Immature natural killer cell (primary cell): Measurements from ENCODE around the gene CRELD1. TPM values are rescaled to one million over a fixed set of nuclear protein-coding genes. Genes with fewer than 3 reads are reported as not detected.
"Not testable (repeated sequence)": the region's sequence is repeated elsewhere in the genome, so short reads cannot be mapped to it uniquely, and the experiment has no call there.

Experiments used
- DNase-seq, 3 donors: peaks; one replicate each; pipeline ENCODE4 v3.0.0; 2022; ENCODE audit warnings: mixed read lengths in 1 of 3
- H3K27ac Mint-ChIP-seq, 6 donors: one replicate each; pipeline ENCODE4 v1.8.0; 2020; ENCODE audit warnings: mixed read lengths in 6 of 6, mild to moderate bottlenecking in 5 of 6, inconsistent platforms in 4 of 6, moderate library complexity in 3 of 6
- H3K27me3 Mint-ChIP-seq, 3 donors: one replicate each; pipeline ENCODE4 v1.8.0; 2020 to 2021; ENCODE audit warnings: low read depth in 3 of 3, mild to moderate bottlenecking in 3 of 3, mixed read lengths in 3 of 3, moderate library complexity in 3 of 3, inconsistent platforms in 1 of 3
- H3K36me3 Mint-ChIP-seq, 3 donors: one replicate each; pipeline ENCODE4 v1.8.0; 2020; ENCODE audit warnings: mixed read lengths in 3 of 3, inconsistent platforms in 2 of 3, mild to moderate bottlenecking in 2 of 3
- H3K4me1 Mint-ChIP-seq, 2 donors: one replicate each; pipeline ENCODE4 v1.8.0; 2020; ENCODE audit warnings: inconsistent platforms in 2 of 2, mild to moderate bottlenecking in 2 of 2, mixed read lengths in 2 of 2, moderate library complexity in 1 of 2
- H3K4me3 Mint-ChIP-seq, 5 donors: one replicate each; pipeline ENCODE4 v1.8.0; 2020; ENCODE audit warnings: mild to moderate bottlenecking in 5 of 5, mixed read lengths in 5 of 5, inconsistent platforms in 3 of 5, moderate library complexity in 3 of 5
- H3K9me3 Mint-ChIP-seq, 6 donors: one replicate each; pipeline ENCODE4 v1.8.0; 2020; ENCODE audit warnings: mild to moderate bottlenecking in 6 of 6, mixed read lengths in 6 of 6, inconsistent platforms in 4 of 6, moderate library complexity in 3 of 6
- polyA plus RNA-seq, 3 donors: library from polyadenylated mRNA; unstranded; fragments of 300-500 nt; fragmentation: Illumina TruSeq; gene quantifications; one replicate each; pipeline ENCODE4 v1.2.3, GENCODE V29; 2021

Gene CRELD1
- polyA plus RNA-seq, 3 donors from 2014 or later = 38.9 to 67.8 (median 51.3) TPM

DNA sequence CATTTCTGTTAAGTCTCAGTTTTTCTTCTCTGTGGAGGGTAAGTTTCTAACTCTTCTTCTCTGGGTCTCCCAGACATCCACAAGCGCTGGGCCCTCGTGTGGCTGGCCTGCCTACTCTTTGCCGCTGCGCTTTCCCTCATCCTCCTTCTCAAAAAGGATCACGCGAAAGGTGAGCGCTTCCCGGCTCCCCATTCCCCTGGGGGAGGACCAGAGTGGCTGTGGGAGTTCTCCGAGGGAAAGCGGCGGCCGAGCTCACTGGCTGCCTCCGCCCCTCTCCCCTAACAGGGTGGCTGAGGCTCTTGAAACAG lies 1.1 kb upstream of the CRELD1 start:
- peaks cover 5 to 20% (median 11%) of the 10 kb centered on the region in 3 donors for H3K27me3 Mint-ChIP-seq
- peaks cover 43 to 59% of the 10 kb centered on the region in 2 donors for H3K4me1 Mint-ChIP-seq
- H3K27ac Mint-ChIP-seq = peak overlapping the region; percentile 98 to 100 (median 99)
- H3K9me3 Mint-ChIP-seq = no peaks in the 10 kb centered on the region
- peak overlapping the region; percentile 94 to 98 (median 96) for H3K4me3 Mint-ChIP-seq
- peaks cover 4 to 8% (median 4%) of the 10 kb centered on the region in 3 donors for H3K36me3 Mint-ChIP-seq
- DNase-seq = no peak

DNA sequence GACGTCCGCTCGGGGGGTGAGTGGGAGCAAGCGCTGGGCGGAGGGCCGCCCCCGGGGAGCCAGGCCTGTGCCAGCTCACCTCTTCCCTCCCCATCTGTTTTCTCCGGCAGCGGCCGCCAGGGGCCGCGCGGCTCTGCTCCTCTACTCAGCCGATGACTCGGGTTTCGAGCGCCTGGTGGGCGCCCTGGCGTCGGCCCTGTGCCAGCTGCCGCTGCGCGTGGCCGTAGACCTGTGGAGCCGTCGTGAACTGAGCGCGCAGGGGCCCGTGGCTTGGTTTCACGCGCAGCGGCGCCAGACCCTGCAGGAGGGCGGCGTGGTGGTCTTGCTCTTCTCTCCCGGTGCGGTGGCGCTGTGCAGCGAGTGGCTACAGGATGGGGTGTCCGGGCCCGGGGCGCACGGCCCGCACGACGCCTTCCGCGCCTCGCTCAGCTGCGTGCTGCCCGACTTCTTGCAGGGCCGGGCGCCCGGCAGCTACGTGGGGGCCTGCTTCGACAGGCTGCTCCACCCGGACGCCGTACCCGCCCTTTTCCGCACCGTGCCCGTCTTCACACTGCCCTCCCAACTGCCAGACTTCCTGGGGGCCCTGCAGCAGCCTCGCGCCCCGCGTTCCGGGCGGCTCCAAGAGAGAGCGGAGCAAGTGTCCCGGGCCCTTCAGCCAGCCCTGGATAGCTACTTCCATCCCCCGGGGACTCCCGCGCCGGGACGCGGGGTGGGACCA lies 632 bp upstream of the CRELD1 start:
- Mint-ChIP-seq H3K27ac (peak overlapping the region; percentile 98 to 100 (median 99)), H3K27me3 (peaks cover 5 to 20% (median 11%) of the 10 kb centered on the region in 3 donors), H3K4me3 (peak overlapping the region; percentile 94 to 98 (median 96)), H3K4me1 (peaks cover 43 to 59% of the 10 kb centered on the region in 2 donors), H3K9me3 (no peaks in the 10 kb centered on the region), H3K36me3 (peaks cover 4 to 8% (median 4%) of the 10 kb centered on the region in 3 donors)
- peak; percentile 83 to 88 (median 86) for DNase-seq

DNA sequence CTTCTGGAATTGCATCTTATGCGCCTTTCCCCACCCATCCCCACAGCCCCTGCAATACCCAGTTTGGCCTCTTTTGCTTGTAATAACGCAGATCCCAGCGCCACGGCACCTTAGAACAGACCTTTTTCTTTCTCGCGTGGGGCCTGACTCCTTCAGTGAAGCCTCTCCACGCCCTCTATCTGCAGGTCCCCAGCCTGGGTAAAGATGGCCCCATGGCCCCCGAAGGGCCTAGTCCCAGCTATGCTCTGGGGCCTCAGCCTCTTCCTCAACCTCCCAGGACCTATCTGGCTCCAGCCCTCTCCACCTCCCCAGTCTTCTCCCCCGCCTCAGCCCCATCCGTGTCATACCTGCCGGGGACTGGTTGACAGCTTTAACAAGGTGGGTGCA lies 594 bp downstream of the CRELD1 start:
- peaks cover 5 to 20% (median 11%) of the 10 kb centered on the region in 3 donors for H3K27me3 Mint-ChIP-seq
- H3K27ac Mint-ChIP-seq = peak overlapping the region; percentile 98 to 100 (median 99)
- peaks cover 43 to 59% of the 10 kb centered on the region in 2 donors for H3K4me1 Mint-ChIP-seq
- no peak for DNase-seq
- H3K9me3 Mint-ChIP-seq = no peaks in the 10 kb centered on the region
- peaks cover 4 to 8% (median 4%) of the 10 kb centered on the region in 3 donors for H3K36me3 Mint-ChIP-seq
- H3K4me3 Mint-ChIP-seq = peak overlapping the region; percentile 94 to 98 (median 96)

DNA sequence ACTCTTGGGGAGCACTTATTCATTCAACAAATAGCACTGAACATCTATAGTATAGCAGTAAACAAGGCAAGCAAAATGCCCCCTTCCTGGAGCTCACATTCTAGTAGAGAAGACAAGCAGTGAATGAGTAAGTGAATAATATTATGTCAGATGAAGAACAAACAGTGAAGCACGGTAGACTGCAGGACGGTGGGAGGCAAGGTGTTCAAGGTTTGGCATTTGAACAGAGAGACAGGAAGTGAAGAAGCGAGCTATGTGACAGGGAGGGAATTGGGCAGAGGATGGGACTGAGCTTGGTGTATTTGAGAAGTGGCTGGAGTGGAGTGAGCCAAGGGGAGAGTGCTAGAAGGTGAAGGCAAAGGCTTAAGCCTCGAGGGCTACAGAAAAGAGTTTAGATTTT lies 1.4 kb downstream of the CRELD1 start:
- DNase-seq = no peak
- Mint-ChIP-seq H3K27me3 (peaks cover 5 to 18% (median 11%) of the 10 kb centered on the region in 3 donors), H3K27ac (peak overlapping the region; percentile 98 to 100 (median 99)), H3K4me3 (peak overlapping the region; percentile 94 to 98 (median 96)), H3K36me3 (peaks cover 4 to 8% (median 4%) of the 10 kb centered on the region in 3 donors), H3K4me1 (peaks cover 43 to 59% of the 10 kb centered on the region in 2 donors), H3K9me3 (no peaks in the 10 kb centered on the region)

DNA sequence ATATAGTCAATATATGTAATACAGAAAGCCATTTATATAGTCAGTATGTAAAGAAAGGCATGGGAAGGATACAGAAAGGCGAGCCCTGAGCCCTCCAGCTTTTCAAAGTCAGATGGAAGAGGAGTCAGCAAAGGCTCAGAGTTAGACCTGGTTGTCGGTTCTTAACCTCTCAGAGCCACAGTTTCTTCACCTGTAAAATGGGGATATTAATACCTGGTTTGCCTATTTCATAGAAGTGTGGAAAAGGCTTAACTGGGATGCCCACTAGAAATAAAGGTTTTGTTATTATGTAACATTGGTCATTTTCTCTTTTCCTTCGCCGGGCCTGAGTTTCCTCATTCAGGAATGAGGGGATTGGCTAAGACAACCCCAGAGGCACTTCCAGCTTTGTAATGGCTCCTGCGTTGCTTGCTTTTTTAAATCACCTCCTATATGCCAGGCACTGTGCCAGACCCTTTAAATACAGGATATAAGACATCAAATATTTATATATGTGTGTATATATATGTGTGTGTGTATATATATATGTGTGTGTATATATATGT lies 2.4 kb downstream of the CRELD1 start:
- Mint-ChIP-seq H3K27me3 (peaks cover 5 to 18% (median 11%) of the 10 kb centered on the region in 3 donors), H3K9me3 (no peaks in the 10 kb centered on the region), H3K27ac (peak overlapping the region in 3 of 6 donors; percentile 48 to 99 (median 69)), H3K4me1 (peaks cover 40 to 51% of the 10 kb centered on the region in 2 donors), H3K36me3 (peaks cover 4 to 8% (median 4%) of the 10 kb centered on the region in 3 donors), H3K4me3 (peak overlapping the region in 2 of 5 donors; percentile 28 to 46)
- DNase-seq = no peak

DNA sequence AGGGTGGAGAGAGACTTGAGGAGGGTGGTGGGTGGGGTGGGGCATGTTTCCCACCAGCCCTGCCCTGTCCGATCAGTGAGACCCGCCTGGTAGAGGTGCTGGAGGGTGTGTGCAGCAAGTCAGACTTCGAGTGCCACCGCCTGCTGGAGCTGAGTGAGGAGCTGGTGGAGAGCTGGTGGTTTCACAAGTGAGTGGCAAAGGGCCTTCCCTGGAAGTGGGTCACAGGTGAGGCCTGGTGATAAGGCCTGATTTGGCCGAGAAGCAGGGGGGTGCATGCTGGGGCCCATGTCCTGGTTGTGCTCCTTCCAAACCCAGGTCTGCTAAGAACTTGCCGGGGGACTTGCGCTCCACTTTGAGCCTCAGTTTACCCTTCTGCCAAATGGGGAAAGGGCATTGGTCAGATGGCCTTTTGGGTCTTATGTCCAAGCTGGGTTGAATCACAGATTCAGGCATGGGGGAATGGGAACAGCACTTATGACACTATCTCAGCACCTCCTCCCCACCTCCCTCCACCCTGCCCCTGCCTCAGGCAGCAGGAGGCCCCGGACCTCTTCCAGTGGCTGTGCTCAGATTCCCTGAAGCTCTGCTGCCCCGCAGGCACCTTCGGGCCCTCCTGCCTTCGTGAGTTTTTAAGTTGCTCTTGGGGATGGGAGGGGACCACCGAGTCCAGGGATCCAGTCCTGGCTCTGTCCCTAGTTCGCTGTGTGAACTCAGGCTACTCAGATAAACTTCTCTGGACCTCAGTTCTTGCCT lies 4.0 kb downstream of the CRELD1 start:
- H3K9me3 Mint-ChIP-seq = no peaks in the 10 kb centered on the region
- H3K4me3 Mint-ChIP-seq = no peak overlapping the region
- peaks cover 30 to 36% of the 10 kb centered on the region in 2 donors for H3K4me1 Mint-ChIP-seq
- no peak for DNase-seq
- no peak overlapping the region for H3K27ac Mint-ChIP-seq
- peaks cover 4 to 8% (median 4%) of the 10 kb centered on the region in 3 donors for H3K36me3 Mint-ChIP-seq
- H3K27me3 Mint-ChIP-seq = peaks cover 5 to 17% (median 11%) of the 10 kb centered on the region in 3 donors

DNA sequence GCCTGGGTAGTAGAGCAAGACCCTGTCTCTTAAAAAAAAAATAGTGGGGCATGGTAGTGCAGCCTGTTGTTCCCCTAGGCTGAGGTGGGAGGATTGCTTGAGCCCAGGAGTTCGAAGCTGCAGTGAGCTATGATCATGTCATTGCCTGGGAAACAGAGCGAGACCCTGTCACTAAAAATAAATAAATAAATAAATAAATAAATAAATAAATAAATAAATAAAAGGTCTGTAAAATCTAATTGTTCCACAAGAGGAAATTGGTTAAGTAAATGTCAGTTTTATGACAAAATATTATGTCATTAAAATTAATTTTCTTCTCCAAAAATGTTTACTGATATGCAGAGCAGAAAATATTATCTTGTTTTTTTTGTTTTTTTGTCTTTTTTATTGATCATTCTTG lies 5.3 kb downstream of the CRELD1 start:
- peaks cover 4 to 9% (median 8%) of the 10 kb centered on the region in 3 donors for H3K36me3 Mint-ChIP-seq
- peaks cover 22 to 32% of the 10 kb centered on the region in 2 donors for H3K4me1 Mint-ChIP-seq
- no peaks in the 10 kb centered on the region for H3K9me3 Mint-ChIP-seq
- DNase-seq = no peak
- H3K4me3 Mint-ChIP-seq = no peak overlapping the region
- H3K27me3 Mint-ChIP-seq = peaks cover 0 to 4% (median 2%) of the 10 kb centered on the region in 3 donors
- no peak overlapping the region for H3K27ac Mint-ChIP-seq

DNA sequence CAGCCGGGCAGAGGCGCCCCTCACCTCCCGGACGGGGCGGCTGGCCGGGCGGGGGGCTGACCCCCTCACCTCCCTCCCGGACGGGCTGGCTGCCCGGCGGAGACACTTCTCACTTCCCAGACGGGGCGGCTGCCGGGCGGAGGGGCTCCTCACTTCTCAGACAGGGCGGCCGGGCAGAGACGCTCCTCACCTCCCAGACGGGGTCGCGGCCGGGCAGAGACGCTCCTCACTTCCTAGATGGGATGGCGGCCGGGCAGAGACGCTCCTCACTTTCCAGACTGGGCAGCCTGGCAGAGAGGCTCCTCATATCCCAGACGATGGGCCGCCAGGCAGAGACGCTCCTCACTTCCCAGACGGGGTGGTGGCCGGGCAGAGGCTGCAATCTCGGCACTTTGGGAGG lies 6.3 kb downstream of the CRELD1 start:
- not testable (repeated sequence) for DNase-seq, H3K4me3 Mint-ChIP-seq, H3K9me3 Mint-ChIP-seq, H3K36me3 Mint-ChIP-seq, H3K27ac Mint-ChIP-seq, H3K27me3 Mint-ChIP-seq
- H3K4me1 Mint-ChIP-seq = peaks cover 13 to 22% of the 10 kb centered on the region in 2 donors

DNA sequence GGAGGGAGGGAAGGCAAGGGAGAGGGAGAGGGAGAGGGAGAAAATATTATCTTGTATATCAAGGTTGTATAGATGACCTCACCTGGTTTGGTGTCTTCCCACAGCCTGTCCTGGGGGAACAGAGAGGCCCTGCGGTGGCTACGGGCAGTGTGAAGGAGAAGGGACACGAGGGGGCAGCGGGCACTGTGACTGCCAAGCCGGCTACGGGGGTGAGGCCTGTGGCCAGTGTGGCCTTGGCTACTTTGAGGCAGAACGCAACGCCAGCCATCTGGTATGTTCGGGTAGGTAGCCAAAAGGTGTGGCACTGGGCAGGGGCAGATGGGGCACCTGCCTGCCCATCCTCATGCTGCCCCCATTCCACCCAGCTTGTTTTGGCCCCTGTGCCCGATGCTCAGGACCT lies 7.1 kb downstream of the CRELD1 start:
- H3K36me3 Mint-ChIP-seq = peaks cover 4 to 9% (median 4%) of the 10 kb centered on the region in 3 donors
- no peaks in the 10 kb centered on the region for H3K27me3 Mint-ChIP-seq
- H3K9me3 Mint-ChIP-seq = no peaks in the 10 kb centered on the region
- DNase-seq = no peak
- no peak overlapping the region for H3K4me3 Mint-ChIP-seq
- H3K27ac Mint-ChIP-seq = no peak overlapping the region
- H3K4me1 Mint-ChIP-seq = peaks cover 6 to 14% of the 10 kb centered on the region in 2 donors

DNA sequence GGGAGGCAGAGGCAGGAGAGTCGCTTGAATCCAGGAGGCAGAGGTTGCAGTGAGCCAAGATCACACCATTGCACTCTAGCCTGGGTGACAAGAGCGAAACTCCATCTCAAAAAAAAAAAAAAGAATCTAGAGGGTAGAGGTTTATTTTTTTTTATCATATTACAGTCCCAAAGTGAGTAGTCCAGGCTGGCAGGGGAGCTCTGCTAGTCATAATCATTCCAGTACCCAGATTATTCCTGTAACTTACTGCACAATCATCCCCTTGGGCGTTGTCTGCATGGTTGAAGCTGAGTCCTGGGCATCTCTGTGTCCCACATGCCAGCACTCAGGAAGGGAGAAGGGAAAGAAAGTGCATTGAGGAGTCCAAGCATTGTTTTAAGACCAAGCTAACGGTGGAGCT lies 8.5 kb downstream of the CRELD1 start:
- Mint-ChIP-seq H3K27ac (peak overlapping the region in 2 of 6 donors; percentile 26 to 75), H3K4me3 (no peak overlapping the region), H3K27me3 (no peaks in the 10 kb centered on the region), H3K4me1 (peaks cover 1 to 6% of the 10 kb centered on the region in 2 donors), H3K36me3 (peaks cover 0 to 5% (median 1%) of the 10 kb centered on the region in 3 donors), H3K9me3 (no peaks in the 10 kb centered on the region)
- DNase-seq = no peak

DNA sequence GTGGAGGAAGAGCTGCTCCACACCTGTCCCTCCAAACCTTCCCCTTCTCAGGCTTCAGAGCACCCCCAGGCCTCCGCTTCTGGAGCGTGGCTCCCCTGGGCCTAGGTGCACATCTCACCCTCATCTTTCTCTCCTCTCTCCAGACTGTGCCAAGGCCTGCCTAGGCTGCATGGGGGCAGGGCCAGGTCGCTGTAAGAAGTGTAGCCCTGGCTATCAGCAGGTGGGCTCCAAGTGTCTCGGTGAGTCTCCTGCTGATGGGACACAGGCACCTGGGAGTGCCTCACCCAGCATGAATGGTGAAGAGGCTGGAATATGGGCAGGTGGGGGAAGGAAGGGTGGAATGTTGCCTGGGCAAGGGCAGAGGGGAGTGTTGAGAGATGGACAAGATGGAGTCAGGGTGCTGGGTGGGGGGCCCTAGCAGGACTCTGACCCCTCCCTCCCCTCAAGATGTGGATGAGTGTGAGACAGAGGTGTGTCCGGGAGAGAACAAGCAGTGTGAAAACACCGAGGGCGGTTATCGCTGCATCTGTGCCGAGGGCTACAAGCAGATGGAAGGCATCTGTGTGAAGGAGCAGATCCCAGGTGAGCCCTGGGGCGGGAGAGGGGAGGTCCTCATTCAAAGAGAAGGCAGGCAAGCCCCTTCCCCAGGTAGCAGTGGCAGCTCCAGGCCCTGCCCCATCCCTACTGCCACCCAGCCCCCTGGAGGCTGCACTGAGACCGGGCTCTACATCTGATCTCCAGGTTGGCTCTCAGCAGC lies 9.5 kb downstream of the CRELD1 start:
- H3K4me1 Mint-ChIP-seq = peaks cover 0 to 4% of the 10 kb centered on the region in 2 donors
- H3K27ac Mint-ChIP-seq = peak overlapping the region in 1 of 6 donors; percentile 62
- H3K9me3 Mint-ChIP-seq = no peaks in the 10 kb centered on the region
- no peak for DNase-seq
- H3K36me3 Mint-ChIP-seq = peaks cover 0 to 5% (median 0%) of the 10 kb centered on the region in 3 donors
- no peaks in the 10 kb centered on the region for H3K27me3 Mint-ChIP-seq
- no peak overlapping the region for H3K4me3 Mint-ChIP-seq

DNA sequence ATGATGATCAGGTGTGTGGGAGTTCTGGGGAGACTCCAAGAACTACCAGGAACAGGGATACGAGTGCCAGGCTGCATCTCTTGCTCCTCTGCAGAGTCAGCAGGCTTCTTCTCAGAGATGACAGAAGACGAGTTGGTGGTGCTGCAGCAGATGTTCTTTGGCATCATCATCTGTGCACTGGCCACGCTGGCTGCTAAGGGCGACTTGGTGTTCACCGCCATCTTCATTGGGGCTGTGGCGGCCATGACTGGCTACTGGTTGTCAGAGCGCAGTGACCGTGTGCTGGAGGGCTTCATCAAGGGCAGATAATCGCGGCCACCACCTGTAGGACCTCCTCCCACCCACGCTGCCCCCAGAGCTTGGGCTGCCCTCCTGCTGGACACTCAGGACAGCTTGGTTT lies 10.6 kb downstream of the CRELD1 start:
- Mint-ChIP-seq H3K36me3 (peaks cover 0 to 5% (median 0%) of the 10 kb centered on the region in 3 donors), H3K4me1 (peaks cover 0 to 4% of the 10 kb centered on the region in 2 donors), H3K4me3 (no peak overlapping the region), H3K27ac (peak overlapping the region in 2 of 6 donors; percentile 33 to 64), H3K27me3 (no peaks in the 10 kb centered on the region), H3K9me3 (no peaks in the 10 kb centered on the region)
- no peak for DNase-seq

DNA sequence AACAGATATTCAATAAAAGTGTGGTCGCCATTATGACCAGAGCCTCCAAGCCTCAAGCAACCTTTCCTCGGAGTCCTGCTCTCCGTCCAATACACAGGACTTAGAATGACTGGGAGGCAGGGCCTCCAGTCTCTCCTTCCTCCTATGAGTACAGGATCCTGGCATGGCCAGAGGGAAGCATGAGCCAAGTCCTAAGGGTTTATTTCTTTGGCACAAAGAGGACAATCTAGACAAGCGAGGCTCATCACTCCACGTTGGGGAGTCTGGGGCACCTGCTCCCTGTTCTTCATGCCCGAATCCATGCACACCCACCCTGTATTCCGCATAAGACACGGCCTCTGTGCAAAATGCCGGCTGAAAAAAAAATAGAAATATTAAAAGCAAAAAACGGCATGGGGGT lies 11.7 kb downstream of the CRELD1 start:
- DNase-seq = no peak
- Mint-ChIP-seq H3K9me3 (no peaks in the 10 kb centered on the region), H3K36me3 (peaks cover 0 to 5% (median 0%) of the 10 kb centered on the region in 3 donors), H3K27ac (peak overlapping the region in 5 of 6 donors; percentile 25 to 78 (median 46)), H3K27me3 (no peaks in the 10 kb centered on the region), H3K4me1 (peaks cover 0 to 4% of the 10 kb centered on the region in 2 donors), H3K4me3 (peak overlapping the region; percentile 38 to 62 (median 54))
